Measurements from ENCODE around the gene PNPLA1.

The PNPLA1 gene

DNA sequence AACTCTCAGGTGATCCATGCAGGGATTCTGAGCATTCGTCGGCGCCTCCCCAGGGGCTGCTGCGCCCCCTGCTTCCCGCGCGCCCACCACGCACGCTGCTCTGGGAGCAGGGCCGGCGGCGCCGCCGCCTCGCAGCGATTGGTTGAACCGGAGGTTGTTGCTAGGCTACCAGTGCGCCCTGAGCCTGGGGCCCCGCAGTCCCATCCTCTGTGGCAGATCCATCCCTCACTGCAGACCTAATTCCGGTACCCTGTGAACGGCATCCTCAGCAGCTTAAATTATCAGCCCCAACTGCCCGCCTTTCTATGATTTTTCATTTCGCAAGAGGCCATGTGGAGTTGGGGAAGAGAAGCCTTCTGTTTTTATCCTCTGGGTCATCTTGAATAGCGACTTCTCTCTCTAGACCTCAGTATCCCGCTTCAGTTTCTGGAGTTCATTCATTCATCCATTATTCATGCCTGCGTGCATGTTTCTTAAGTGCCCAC, 15.4 kb downstream of the PNPLA1 start:
- DNase-seq (ENCODE audit: low spot score): no peak

DNA sequence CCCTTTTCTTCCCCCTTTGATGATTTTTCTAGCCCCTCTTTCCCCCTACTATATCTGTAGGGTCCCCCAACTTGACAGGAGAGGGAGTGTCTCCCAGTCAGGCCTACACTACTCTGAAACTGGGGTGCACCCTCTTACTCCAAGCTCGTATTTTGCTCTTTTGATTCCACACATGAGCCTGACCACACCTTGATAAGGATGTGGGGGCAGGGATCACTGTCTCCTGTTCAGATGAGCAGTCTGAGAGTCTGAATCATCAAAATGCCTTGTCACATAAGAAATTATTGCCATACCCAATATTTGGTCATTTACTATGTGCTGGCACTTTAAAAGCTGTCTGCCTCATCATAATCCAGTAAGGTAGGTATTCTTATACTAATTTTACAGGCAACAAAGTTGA, 15.9 kb downstream of the PNPLA1 start:
- no peak for DNase-seq (ENCODE audit: low spot score)

DNA sequence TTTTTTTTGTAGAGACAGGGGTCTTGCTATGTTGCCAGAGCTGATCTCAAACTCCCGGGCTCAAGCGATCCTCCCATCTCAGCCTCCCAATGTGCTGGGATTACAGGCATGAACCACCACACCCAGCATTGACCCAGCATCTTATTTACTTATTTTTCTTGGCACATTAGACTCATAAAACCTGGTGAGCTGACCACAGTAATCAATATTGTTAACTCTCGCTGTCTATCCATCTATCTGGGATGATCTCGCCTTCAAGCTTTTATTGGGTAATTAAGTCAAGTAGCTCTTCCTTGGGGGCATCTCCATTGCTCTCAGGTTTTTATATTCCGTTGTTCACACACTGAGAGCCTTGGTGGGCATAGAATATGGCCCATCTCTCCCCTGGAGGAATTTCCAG, 17.0 kb downstream of the PNPLA1 start:
- DNase-seq (ENCODE audit: low spot score): no peak

DNA sequence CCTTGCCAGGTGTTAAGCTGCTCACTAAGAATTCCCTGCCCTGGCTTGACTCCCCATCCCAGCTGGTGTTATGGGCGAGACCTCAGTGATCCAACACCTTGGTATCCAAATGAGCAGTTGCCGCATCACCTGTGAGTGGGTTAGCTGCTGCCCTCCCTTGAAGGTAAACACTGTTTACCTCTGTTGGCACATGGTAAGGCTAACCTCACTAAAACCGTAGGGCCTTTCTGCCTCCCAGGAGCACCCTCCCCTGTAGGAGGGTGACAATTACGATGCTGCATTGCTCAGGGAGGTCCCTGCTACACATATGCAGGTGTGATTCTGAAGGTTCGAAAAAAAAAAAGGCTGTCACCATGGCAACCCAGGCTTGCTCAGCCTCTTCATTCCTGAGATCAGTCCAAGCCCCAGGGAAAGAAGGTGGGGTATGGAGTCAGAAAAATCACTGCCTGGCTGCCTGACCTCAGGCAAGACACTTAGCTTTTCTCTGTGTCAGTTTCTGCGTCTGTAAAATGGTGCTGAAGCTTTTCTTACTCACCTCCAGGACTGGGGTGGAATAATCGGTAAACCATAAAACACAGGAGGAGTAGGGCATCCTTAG, 19.5 kb downstream of the PNPLA1 start:
- DNase-seq (ENCODE audit: low spot score): no peak

DNA sequence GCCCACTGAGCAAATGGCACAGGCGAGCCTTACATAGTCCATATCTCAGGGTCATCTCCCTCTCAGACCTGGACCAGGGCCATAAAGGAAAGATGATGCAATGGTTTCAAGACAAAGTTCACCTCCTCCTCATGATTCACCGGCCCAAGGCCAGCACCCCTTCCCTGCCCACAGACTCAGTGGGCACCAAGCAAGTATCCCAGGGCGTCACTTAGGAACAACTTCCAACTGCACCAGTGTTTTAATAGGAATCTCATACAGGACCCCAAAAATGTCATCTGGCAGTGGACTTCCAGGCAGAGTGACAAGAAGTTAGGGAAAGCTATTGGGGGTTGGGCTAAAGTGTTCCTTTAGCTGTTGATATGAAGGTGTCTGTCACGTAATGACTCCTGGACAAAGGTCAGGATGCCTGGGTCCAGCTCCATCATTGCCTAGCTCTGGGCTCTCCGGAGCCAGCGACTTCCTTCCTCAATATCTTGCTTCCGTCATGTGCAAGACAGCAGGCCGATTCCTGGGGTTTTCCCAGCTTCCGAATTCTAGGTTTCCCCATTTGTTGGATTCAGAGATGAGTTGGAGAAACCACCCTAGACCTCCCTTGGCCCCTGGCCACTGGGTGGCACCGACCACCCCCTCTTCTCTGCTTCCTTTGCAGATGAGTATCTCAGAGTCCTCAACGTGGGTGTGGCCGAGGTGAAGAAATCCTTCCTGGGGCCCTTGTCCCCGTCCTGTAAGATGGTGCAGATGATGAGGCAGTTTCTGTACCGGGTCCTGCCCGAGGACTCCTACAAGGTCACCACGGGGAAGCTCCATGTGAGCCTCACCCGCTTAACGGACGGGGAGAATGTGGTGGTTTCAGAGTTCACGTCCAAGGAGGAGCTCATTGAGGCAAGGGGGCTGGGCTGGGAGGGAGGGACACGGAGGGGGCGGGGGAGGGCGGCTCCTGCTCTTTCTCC, 21.1 kb downstream of the PNPLA1 start:
- no peak for DNase-seq (ENCODE audit: low spot score)

DNA sequence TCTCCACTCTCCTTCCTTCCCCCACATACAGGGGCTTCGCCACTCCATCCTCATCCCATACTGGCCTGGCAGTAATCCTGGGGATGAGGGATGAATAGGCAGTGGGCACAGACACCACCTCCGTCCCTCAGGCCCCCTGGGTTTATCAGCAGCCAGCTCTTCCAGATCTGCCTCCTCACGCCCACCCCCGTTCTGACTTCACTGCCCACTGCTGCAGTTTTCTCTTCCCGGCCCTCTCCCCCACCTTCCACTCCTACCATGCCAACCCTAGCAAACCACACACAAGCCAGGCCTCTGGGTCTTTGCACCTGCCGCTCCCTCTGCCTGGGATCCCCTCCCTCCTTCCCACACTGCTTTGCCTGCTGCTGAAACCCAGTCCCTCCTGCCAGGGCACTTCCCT, 22.3 kb downstream of the PNPLA1 start:
- DNase-seq (ENCODE audit: low spot score): no peak

DNA sequence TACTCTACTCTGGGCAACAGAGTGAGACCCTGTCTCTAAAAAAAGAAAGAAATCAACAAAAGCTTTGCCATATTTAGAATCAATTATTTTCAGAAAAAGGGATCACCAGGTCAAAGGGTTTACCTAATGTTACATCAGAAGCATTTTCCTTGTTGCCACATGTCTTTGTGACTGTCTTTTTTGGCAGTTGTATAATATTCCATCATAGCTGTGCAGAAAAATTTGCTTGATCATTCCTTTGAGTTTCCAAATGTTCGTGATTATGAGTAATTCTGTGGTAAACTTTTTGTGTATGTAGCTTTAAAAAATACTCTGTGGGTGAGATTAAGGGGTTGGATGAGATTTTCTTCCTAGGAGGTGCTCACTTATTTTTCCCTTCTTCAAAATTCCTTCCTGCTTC, 26.4 kb downstream of the PNPLA1 start:
- no peak for DNase-seq (ENCODE audit: low spot score)

DNA sequence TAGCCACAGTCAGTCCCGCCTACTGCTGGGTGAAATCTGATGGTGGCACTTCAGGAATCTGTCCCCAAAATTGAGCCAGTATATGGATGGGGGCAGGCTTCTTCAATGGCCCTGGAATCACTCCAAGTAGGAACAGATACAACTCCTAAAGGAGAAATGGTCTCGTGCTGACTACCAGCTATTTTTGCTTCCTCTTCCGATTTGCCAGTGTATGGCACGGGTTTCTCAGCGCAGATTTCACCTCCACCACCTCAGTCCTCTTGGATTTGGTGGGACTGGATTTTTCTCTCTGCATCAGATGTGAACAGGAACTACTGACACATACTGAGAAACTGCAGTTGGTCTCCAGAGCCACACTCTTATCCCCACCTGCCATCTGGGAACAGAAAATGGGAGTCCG, 27.2 kb downstream of the PNPLA1 start:
- DNase-seq (ENCODE audit: low spot score): no peak

DNA sequence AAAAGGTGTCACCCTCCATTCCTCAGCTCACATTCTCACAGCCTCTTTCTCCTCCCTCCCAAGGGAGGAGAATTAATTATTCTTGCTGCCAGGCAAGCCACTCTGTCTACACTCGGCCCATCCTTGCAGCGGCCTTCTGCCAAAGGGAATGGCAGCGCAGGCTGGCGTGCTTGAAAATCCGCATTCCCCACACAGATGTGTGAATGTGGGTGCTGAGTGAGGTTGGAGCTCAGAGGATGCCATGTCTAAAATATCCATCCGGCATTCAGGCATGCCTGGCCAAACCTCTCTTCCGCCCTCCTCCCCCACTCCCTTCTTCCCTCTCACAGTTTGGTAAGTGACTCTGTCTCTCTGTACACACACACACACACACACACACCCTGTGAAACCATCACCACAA, 27.7 kb downstream of the PNPLA1 start:
- no peak for DNase-seq (ENCODE audit: low spot score)

DNA sequence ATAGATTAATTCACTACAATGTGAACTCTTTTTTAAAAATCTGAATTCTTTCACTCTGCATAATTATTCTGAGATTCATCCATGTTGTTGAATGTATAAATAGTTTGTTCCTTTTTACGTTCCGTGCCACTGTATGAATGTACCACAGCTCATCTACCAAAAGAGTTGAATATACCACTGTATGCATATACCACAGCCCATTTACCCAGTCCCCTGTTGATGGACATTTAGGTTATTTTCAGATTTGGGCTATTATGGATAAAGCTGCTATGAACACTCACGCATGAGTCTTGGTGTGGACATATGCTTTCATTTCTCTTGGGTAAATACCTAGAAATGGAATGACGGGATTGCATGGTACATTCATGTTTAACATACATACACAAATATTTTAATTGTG, 28.2 kb downstream of the PNPLA1 start:
- DNase-seq (ENCODE audit: low spot score): no peak

DNA sequence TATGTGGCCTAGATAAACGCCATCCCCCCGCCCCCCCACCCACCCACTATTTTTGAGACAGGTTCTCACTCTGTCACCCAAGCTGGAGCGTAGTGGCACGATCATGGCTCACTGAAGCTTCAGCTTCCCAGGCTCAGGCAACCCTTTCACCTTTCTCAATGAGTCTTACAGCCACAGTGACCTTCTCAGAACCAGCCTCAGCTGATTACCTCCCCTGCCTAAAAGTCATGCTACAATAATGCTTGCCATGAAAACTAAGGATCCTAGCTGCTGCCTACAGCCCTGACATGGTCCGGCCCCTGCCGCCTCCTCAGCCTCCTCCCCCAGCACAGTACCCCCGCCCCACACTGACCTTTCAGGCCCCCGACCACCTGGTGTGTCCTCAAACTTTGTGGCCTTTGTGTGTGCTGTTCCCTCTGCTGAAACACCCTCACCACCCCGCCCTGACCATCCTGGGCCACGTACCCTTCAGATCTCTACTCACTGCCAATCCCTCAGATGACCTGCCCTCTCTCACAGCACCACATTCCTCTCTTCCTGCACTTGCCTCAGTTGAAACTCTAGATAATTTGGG, 31.3 kb downstream of the PNPLA1 start:
- DNase-seq (ENCODE audit: low spot score): no peak

DNA sequence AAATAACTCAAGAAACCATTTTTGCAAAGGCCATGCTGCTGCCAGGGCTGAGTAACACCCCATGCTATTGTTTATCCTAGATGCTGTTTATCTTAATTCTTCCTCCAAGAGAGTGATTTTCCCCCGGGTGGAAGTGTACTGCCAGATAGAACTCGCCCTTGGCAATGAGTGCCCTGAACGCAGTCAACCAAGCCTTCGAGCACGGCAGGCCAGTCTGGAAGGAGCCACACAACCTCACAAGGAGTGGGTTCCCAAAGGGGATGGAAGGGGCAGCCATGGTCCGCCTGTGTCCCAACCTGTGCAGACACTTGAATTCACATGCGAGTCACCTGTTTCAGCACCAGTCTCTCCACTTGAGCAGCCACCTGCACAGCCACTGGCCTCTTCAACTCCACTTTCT, 31.9 kb downstream of the PNPLA1 start:
- no peak for DNase-seq (ENCODE audit: low spot score)

DNA sequence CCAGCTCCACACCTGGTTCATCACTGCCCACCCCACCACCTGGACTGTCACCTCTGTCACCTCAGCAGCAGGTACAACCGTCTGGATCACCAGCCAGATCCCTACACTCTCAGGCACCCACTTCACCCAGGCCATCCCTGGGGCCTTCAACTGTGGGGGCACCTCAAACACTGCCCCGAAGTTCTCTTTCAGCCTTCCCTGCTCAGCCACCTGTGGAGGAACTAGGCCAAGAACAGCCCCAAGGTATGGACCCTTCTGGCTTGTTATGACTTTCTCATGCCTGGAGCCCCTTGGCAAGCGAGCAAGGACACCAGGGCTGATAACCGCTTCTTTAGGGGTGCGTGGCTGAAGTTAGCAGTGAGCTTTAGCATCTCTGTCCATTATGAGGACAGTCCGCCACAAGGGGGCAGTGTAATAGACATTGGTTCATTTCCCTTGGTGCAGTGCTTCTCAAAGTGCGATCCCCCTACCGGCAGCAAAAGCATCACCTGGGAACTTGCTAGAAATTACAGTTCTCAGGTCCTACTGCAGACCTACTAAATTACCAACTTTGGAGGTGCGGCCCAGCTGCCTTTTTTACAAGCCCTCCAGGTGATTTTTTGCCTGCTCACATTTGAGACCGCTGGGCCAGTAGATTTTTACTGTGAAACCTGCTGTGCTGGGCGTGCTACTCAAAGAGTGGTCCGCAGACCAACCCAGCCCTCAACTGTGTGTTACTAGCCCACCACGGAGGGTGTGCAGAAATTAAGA, 32.5 kb downstream of the PNPLA1 start:
- DNase-seq (ENCODE audit: low spot score): peak; percentile 97

DNA sequence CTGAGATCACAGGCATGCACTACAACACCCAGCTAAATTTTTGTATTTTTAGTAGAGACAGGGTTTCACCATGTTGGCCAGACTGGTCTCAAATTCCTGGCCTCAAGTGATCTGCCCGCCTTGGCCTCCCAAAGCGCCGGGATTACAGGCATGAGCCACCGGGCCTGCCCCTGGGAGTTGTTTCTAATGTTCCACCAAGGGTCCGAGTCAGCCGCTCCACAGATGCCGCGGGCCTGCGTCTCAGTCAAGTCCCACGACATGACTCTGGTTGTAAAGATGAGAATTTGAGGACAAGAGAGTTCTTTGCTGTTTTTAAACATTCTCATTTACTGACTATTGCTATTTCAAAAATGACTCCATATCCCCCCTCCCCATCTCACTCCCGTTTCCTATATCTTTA, 36.0 kb downstream of the PNPLA1 start:
- no peak for DNase-seq (ENCODE audit: low spot score)

DNA sequence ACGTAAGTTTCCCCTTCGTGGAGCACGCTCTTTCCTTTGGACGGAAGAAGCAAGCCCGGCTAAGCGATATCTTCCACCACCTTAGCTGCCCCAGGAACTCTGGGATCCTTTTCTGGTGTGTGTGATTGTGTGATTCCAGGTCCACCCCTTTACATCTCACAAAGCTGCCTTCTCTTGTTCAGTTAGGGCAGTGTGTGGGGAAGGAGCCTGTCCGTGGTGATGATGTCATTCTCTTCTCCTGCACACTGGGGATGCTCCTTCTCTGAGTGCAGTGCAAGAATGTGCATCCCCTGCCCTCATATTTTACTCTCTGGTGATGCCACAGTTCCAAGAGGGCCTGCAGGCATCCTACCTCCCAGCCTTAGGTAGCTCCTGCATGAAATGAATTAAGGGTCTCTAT, 36.5 kb downstream of the PNPLA1 start:
- no peak for DNase-seq (ENCODE audit: low spot score)

DNA sequence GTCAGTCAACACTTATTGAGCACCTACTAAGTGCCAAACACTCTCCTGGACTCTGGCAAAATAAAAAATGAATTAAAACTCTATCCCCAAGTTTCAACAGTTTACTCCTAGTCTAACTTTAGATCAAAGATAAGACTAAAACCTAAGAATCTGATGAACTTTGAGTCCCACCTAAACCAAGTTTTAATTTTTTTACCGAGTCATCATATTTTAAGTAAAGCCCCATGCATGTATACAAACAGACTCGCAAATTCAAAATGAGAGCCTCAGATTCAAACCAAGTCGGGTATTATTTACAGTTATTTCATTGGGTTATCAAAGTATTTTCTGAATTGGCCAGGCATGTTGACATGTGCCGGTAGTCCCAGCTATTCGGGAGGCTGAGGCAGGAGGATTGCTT, 38.7 kb downstream of the PNPLA1 start:
- no peak for DNase-seq (ENCODE audit: low spot score)

DNA sequence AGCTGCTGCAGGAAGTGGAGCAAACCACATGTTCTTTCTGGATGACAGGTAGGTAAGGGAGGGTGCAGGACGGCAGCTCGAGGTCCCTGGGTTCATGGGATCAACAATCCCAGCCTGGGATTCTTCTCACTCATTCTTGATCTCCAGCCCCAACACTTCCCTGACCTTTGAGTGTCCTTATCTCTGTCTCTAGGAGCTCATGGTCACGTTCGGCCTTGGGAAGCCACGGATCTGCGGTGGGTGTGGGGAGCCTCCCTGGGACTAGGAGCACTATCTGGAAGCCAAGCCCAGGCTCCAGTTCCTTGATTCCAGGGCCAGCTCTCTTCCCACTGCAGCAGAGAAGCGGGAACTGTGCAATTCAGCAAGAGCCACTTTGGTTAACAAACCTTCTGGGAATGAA, 39.3 kb downstream of the PNPLA1 start:
- no peak for DNase-seq (ENCODE audit: low spot score)

DNA sequence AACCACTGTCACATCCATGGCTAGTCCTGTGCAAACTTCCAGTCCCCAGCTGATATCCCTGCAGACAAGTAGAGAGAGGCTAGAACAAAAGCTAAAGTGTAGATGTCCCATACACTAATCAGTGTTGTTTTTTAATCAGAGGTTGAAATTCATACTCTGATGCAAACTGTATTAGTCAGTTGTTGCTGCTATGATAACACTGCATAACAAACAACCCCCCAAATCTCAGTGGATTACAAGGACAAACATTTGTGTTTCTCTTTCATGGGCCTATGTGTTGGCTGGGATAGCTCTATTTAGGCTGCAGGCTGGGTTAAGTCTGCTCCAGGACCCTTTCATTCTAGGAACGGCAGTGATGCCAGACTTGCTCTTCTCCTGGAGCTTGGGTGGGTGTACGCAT, 40.0 kb downstream of the PNPLA1 start:
- no peak for DNase-seq (ENCODE audit: low spot score)

DNA sequence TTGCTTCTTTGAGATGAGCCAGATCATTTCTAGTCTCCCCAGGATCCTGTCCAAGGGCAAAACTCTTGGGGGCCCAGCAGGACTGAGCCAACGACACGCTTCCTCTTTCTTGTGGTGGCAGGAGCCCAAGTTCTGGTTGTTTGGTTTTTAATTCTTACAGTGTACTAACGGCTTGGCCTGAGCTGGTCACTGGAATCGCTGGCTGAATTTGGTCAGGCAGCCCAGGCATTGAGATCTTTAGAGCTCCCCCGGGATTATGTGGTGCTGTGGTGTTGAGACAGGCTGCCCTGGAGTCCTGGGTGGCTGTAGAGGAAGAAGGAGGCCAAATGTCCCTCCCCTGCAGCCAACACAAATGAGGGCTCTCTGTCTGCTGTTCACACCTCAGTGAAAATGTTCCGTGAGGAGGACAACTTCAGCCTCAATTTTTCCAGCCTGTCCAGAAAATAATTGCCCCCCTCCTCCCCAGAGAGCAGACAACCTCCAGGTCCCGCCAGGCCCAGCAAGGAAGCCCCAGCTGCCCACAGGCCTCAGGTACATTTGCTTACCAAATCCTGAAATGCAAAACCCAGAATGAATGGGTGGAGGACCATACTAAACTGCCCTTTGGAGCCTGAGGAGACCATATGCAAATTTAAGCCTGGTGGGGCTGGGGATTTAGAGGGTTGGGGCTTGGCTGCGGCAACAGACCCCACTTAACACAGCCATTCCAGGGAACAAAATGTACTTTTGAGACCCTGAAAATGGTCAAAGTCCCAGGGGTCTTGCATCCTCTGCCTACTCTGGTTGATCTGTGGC, 43.2 kb downstream of the PNPLA1 start:
- DNase-seq (ENCODE audit: low spot score): peak; percentile 64

DNA sequence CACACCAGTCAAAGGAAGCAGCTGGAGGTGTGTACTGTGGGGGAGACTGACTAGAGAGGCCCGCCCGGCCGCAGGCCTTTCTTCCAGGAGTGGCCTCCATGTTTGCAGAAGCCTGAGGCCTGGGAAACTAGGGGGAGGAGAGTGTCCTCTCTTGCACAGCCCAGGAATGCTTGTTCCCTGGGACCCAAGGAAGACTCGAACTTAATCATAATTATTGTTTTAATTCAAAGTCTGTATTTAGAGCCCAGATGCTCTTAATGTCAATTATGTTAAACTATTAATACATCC, 43.7 kb downstream of the PNPLA1 start:
- DNase-seq (ENCODE audit: low spot score): no peak

DNA sequence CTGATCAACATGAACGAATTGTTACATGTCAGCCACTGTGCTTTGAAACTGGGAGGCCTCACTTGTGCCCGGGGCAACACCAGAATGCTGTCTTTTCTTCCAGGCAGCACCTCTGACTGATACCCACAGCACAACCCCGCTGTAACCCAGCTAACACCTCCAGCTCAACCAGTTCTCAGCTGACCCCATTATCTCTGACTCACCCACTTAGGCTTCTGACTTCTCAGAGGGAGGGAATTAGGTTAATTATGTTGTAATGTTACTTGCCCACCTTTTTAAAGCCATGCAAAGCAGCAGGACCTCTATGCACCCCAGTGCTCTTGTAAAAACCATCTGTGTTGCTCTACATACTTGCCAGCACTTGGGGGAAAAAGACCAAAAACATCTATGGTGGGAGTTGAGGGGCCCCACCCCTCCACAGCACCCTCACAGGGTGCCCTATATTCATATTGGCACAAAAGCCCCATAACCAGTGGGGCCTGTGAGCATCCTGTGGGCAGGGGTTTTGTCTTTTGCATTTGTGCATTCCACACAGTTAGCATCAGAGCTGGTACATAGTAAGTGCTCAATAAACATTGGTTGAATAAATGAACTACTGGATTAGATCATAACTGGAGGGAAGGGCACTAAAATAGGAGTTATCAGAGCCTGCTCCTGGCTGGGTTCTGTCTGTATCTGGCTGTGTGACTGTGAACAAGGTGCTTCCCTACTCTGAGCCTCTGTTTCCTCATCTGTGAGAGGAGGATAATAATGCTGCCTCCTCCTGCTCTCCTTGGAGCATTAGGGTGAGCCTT, 44.6 kb downstream of the PNPLA1 start:
- DNase-seq (ENCODE audit: low spot score): peak; percentile 51
